GM10266 (cell line): ENCODE data around the gene RUFY3.
"Not testable (repeated sequence)": the region's sequence is repeated elsewhere in the genome, so short reads cannot be mapped to it uniquely, and the experiment has no call there.

ENCODE experiments used
- DNase-seq: peaks from one replicate; pipeline ENCODE4 v3.0.0; 2012; ENCODE audit errors: extremely low spot score
- TF ChIP-seq, protein P1 (sequence below): IDR thresholded peaks from 2 replicates; pipeline ENCODE4 v1.5.1; 2012; ENCODE audit warnings: mild to moderate bottlenecking, low read depth; ENCODE audit not compliant: control insufficient read depth, insufficient read depth; ENCODE audit errors: missing control alignments

The RUFY3 gene

DNA sequence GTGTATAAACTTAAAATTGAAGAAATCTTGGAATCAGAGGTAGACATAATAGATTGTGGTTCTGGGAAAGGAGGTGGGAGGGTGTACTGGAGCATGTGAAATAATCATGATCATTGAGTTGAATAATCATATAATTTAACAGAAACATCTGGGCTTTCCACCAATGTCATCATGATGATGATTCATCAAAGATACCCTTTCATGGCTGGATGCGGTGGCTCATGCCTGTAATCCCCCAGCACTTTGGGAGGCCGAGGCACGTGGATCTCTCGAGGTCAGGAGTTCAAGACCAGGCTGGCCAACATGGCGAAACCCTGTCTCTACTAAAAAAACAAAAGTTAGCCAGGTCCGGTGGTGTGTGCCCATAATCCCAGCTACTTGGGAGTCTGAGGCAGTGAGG is 6.7 kb upstream of the RUFY3 start:
- DNase-seq: no peak
- TF ChIP-seq, protein P1, sequence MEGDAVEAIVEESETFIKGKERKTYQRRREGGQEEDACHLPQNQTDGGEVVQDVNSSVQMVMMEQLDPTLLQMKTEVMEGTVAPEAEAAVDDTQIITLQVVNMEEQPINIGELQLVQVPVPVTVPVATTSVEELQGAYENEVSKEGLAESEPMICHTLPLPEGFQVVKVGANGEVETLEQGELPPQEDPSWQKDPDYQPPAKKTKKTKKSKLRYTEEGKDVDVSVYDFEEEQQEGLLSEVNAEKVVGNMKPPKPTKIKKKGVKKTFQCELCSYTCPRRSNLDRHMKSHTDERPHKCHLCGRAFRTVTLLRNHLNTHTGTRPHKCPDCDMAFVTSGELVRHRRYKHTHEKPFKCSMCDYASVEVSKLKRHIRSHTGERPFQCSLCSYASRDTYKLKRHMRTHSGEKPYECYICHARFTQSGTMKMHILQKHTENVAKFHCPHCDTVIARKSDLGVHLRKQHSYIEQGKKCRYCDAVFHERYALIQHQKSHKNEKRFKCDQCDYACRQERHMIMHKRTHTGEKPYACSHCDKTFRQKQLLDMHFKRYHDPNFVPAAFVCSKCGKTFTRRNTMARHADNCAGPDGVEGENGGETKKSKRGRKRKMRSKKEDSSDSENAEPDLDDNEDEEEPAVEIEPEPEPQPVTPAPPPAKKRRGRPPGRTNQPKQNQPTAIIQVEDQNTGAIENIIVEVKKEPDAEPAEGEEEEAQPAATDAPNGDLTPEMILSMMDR: no peak

DNA sequence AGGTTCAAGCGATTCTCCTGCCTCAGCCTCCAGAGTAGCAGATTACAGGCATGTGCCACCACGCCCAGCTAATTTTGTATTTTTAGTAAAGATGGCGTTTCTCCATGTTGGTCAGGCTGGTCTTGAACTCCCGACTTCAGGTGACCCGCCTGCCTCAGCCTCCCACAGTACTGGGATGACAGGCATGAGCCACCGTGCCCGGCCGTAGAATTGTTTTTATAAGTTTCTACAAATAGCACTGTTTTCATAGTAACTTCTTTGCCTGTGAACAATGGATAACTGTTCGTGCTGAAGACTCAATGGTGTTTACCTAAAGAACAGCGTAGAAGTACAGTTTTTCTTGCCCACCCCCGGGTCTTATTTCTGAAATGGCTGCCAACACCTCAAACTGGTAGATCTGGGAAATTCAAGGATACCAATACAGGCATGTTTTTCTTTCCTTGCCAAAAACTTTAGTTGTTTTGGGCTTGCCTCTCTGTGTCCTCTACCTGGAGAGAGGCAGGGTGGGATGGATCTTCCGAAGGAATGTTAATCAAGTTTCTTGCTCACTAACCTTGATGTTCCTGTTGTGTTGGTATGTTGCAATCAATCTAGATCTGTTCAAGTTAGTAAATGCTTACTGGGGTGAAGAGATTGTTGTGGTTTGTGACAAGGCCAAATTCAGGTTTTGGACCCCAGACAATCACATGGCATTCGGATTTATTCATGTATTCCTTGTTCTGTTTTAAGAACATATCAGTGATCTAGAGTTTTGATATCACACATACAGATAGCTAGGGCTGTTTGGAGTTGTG is 2.8 kb upstream of the RUFY3 start:
- no peak for DNase-seq
- TF ChIP-seq, protein P1: no peak

DNA sequence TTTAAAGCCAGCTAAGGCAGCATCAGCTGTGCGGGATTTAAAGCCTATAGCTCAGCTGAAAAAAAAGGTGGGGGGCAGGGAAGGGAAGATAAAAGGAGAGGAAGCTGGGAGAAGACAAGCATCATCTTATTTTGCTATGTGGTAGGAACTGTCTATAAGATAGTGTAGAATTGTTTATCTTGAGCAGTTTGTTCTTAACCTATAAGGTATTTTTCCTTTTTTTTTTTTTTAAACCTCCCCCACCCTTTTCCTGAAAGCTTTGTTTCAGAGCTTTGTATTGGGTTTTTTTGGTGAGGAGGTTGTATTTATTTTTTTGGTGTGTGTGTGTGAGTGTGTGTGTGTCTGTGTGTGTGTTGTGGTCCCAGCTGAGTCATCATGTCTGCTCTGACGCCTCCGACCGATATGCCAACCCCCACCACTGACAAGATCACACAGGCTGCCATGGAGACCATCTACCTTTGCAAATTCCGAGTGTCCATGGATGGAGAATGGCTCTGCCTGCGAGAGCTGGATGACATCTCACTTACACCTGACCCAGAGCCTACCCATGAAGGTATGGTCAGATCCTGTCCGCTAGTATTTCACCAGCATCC is 531 bp downstream of the RUFY3 start:
- TF ChIP-seq, protein P1: no peak
- DNase-seq: no peak

DNA sequence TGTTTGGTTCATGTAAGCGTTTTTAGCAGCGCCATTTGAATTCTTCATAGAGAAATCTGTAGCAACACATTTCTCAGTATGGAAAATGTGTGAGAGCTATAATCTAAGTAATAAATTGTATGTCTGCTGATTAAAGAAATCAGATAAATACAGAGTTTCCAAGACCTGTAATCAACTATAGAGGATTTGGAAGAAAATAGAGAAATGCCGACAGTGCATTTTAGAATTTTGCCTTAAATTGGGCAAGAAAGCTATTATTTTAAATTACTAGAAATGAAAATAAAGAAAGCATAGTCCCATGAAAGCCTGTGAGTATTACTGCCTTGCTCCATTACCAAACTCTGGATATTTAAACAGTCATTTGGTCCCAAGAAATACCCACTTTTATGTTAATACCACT is 2.7 kb downstream of the RUFY3 start:
- DNase-seq: no peak
- TF ChIP-seq, protein P1: no peak

DNA sequence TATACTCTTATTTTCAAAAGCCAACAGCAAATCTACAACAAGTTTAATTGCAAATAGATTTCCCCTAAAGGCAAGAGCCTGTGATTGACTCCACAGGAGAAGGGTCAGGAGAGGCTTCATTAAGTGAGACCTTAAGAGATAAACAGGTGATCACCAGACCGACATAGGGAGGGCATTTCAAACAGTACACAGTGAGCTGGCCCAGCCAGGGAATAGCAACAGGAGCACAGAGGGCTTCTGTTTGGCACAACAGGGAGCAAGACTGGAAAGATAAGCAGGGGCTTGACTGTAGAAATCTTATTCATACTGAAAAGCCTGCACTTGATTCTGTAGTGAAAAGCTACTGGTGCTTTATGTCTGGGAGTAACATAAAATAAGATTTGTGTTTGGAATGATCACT is 3.9 kb downstream of the RUFY3 start:
- no peak for DNase-seq
- TF ChIP-seq, protein P1: no peak

DNA sequence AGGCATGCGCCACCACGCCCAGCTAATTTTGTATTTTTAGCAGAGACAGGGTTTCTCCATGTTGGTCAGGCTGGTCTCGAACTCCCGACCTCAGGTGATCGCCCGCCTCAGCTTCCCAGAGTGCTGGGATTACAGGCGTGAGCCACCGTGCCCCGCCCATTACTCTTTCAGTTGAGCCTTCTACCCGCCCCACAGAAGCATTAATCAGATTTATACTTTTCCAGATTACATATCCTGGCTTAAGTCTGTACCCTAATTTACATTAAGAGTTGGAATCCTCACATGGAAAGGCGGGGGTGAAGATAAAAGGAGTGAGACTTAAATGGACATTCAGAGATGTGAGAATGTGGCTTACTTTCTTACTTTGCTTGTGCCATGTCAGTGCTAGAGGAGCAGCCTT is 4.8 kb downstream of the RUFY3 start:
- not testable (repeated sequence) for DNase-seq

DNA sequence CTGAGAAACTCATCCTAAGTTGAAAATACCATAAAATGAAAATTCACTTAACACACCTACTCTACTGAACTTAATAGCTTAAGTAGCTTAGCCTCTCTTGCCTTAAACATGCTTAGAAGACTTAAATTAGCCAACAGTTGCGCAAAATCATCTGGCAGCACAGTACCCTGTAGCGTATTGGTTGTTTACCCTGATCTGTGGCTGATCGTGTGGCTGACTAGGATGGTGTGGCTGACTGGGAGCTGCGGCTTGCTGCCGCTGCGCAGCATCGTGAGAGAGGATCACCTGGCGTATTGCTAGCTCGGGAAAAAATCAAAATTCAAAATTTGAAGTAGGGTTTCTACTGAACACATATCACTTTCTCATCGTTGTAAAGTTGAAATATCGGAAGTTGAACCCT is 6.3 kb downstream of the RUFY3 start:
- DNase-seq: no peak
- TF ChIP-seq, protein P1: no peak

DNA sequence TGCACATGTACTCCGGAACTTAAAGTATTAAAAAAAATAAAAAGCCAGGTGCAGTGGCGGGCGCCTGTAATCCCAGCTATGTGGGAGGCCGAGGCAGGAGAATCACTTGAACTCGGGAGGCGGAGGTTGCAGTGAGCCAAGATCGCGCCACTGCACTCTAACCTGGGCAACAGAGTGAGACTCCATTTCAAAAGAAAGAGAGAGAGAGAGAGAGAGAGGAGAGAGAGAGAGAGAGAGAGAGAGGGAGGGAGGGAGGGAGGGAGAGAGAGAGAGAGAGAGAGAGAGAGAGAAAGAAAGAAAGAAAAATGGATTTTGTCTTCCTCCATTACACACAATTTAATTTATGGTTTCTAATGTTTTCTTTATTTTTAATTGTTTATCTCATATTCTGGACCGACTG is 11.1 kb downstream of the RUFY3 start:
- DNase-seq: not testable (repeated sequence)
